Stomach (tissue), 4 donors: ENCODE measurements around the gene CNGA1.

ENCODE experiments used
- CTCF ChIP-seq, 7 experiments: fragments of 450-650 bp in 4 of 7; fragments of 200-600 bp in 3 of 7; sonication (generic) in 3 of 7; IDR thresholded peaks; one replicate each; pipeline ENCODE4 v1.5.1; 2016 to 2019; ENCODE audit warnings: antibody characterized with exemption in 7 of 7, control low read depth in 2 of 7, mild to moderate bottlenecking in 1 of 7
- EP300 ChIP-seq: sonication (generic); formaldehyde crosslinking; IDR thresholded peaks from one replicate; pipeline ENCODE4 v1.6.1; 2017; ENCODE audit warnings: antibody characterized with exemption
- POLR2A ChIP-seq, 4 donors: fragments of 450-650 bp; IDR thresholded peaks; one replicate each; pipeline ENCODE4 v1.6.1; 2016; ENCODE audit warnings: antibody characterized with exemption in 4 of 4, control low read depth in 2 of 4, mild to moderate bottlenecking in 1 of 4, moderate library complexity in 1 of 4
- POLR2AphosphoS5 ChIP-seq, 3 donors: sonication (generic); formaldehyde crosslinking; IDR thresholded peaks; one replicate each; pipeline ENCODE4 v1.6.1; 2016; ENCODE audit warnings: antibody characterized with exemption in 3 of 3

- no peak for TF ChIP-seq EP300
- no peak for TF ChIP-seq CTCF (IDR thresholded peaks at IDR 0.05)
- TF ChIP-seq POLR2A (IDR thresholded peaks at IDR 0.05), result no peak
- no peak for TF ChIP-seq POLR2AphosphoS5 (IDR thresholded peaks at IDR 0.05)
Measured at GRCh38 chr4:48021100-48021499, 4.6 kb upstream of the CNGA1 start.
